GM06990 (cell line): ENCODE results near the gene ITPR1.

ENCODE experiments used
- DNase-seq: peaks from one replicate; pipeline ENCODE4 v3.0.0-alpha.2; 2011; ENCODE audit not compliant: insufficient read length; ENCODE audit errors: extremely low read depth
- H3K27me3 ChIP-seq: replicated peaks from 2 replicates; pipeline ENCODE4 v1.6.0; 2011; ENCODE audit warnings: low read length; ENCODE audit not compliant: control insufficient read depth, insufficient read depth
- H3K36me3 ChIP-seq: 2 replicates; pipeline ENCODE4 v1.5.1; 2011; ENCODE audit warnings: low read length; ENCODE audit not compliant: control insufficient read depth, insufficient read depth
- H3K4me3 ChIP-seq: replicated peaks from 2 replicates; pipeline ENCODE4 v1.5.1; 2011; ENCODE audit warnings: low read depth, mild to moderate bottlenecking, control low read depth, low read length
- TF ChIP-seq, protein P1 (sequence below): IDR thresholded peaks from 2 replicates; pipeline ENCODE4 v1.5.1; 2011; ENCODE audit warnings: low read length, control low read depth, mild to moderate bottlenecking, inconsistent platforms; ENCODE audit not compliant: insufficient read depth, poor library complexity, severe bottlenecking

The ITPR1 gene

DNA sequence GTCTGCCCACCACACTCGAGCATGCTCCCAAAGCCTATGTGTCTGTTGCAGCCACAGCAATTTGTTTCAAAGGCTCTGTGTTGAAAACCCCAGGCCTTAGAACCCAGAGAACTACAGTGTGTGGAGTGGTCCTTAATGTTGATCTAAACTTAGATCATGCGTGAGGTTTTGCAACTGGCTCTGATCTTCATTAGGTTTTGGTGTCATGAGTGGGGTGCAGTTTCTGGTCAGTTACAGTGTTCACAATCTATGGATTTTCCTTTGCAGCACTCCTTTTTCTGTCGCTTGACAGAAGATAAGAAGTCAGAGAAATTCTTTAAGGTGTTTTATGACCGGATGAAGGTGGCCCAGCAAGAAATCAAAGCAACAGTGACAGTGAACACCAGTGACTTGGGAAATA lies 273.1 kb downstream of the ITPR1 start:
- Histone ChIP-seq H3K27me3 (no peaks in the 10 kb centered on the region), H3K4me3 (no peak overlapping the region), H3K36me3 (no peaks in the 10 kb centered on the region; the same call in none of the 2 replicates)
- no peak for DNase-seq
- TF ChIP-seq, protein P1, sequence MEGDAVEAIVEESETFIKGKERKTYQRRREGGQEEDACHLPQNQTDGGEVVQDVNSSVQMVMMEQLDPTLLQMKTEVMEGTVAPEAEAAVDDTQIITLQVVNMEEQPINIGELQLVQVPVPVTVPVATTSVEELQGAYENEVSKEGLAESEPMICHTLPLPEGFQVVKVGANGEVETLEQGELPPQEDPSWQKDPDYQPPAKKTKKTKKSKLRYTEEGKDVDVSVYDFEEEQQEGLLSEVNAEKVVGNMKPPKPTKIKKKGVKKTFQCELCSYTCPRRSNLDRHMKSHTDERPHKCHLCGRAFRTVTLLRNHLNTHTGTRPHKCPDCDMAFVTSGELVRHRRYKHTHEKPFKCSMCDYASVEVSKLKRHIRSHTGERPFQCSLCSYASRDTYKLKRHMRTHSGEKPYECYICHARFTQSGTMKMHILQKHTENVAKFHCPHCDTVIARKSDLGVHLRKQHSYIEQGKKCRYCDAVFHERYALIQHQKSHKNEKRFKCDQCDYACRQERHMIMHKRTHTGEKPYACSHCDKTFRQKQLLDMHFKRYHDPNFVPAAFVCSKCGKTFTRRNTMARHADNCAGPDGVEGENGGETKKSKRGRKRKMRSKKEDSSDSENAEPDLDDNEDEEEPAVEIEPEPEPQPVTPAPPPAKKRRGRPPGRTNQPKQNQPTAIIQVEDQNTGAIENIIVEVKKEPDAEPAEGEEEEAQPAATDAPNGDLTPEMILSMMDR, result no peak

DNA sequence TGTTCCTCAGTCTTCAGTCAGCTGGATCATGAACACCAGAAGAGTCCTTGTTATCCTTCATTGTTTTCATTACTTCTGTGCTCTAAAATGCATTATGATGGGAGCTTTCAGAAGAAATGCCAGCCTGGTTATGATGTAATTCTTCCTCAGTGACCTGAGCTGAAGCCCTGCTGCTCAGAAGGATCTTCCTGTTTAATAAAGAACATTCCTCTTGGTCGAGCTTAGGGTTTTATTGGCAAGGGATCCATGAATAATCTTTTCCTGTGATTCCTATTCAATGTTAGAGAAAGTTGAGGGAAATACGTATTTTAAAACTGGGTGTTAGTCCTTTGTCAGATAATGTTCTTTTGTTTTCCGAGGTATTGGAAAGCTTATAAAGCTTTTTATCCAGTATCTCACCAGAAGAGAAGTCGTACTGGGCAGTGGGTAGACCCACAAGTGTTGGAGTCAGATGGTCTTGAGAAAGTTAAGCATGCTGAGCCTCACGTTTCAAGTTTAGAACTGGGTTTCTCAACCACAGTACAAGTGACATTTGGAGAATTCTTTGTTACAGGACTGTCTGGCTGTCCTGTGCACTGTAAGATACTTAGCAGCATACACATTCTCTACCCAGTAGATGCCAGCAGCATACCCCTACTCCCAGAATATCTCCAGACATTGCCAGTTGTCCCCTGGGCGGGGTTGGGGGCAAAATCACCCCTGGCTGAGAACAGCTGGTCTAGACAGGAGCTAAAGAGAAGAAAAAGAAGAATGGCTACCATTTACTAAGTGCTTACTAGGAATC lies 273.8 kb downstream of the ITPR1 start:
- TF ChIP-seq, protein P1, result no peak

DNA sequence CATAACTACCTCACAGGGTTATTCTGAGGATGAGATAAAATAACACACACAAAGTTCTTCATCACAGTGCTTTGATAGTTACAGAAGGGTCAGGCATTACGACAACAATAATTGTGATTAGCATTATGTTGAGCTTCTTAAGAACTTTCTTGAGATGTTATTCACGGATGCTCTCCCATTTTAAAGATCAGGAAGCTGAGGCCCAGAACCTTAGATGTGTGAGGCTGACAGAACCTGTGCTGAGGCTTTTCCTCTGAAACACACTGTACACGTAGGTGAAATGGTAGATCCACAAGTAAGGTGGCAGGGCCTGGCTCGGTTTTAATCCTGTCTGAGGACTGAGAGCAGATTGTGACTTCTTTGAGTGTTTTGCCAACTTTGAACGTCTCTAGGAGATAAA lies 274.9 kb downstream of the ITPR1 start:
- H3K4me3 ChIP-seq, result no peak overlapping the region
- DNase-seq, result no peak
- no peaks in the 10 kb centered on the region; the same call in none of the 2 replicates for H3K36me3 ChIP-seq
- TF ChIP-seq, protein P1, result no peak
- no peaks in the 10 kb centered on the region for H3K27me3 ChIP-seq

More for the DNA sequence above, 273.8 kb downstream of the ITPR1 start:
- DNase-seq, result no peak
- Histone ChIP-seq H3K36me3 (no peaks in the 10 kb centered on the region; the same call in none of the 2 replicates), H3K4me3 (no peak overlapping the region), H3K27me3 (no peaks in the 10 kb centered on the region)

- no peaks in the 10 kb centered on the region; the same call in none of the 2 replicates for H3K36me3 ChIP-seq
- TF ChIP-seq, protein P1, result no peak
- H3K27me3 ChIP-seq, result no peaks in the 10 kb centered on the region
- no peak for DNase-seq
- H3K4me3 ChIP-seq, result no peak overlapping the region
Observed at GRCh38 chr3:4768521-4768920, 275.4 kb downstream of the ITPR1 start.

DNA sequence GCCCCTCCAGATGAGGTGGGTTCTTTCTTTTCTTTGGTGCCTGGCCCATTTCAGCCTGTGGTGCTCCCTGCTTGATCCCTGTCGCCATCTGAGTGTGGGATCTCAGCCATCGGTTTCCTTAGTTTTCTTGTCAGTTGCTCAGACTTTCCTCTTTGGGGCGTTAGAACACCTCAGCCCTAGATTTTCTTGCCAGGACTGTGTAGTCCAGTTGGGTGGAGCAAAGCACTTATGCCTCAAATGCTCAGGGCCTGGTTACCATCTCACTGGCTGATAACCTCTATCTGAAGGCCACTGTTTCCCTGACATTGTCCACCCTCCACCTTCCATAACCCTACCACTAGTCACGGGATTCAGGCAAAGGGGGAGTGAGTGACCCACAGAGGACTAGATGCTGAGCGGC lies 277.4 kb downstream of the ITPR1 start:
- TF ChIP-seq, protein P1, result no peak
- no peak for DNase-seq
- Histone ChIP-seq H3K4me3 (no peak overlapping the region), H3K27me3 (no peaks in the 10 kb centered on the region), H3K36me3 (no peaks in the 10 kb centered on the region; the same call in none of the 2 replicates)
